Tibial nerve (tissue), 3 donors: Measurements from ENCODE around the gene LIN54.

Experiments
- CTCF ChIP-seq, 5 experiments: fragments of 200-600 bp in 3 of 5; fragments of 450-650 bp in 2 of 5; sonication (generic) in 3 of 5; IDR thresholded peaks; one replicate each; pipeline ENCODE4 v1.5.1; 2016 to 2019; ENCODE audit warnings: antibody characterized with exemption in 5 of 5, mild to moderate bottlenecking in 3 of 5, moderate library complexity in 2 of 5
- POLR2A ChIP-seq, 2 donors: fragments of 450-650 bp; IDR thresholded peaks; one replicate each; pipeline ENCODE4 v1.6.1; 2017; ENCODE audit warnings: antibody characterized with exemption in 2 of 2, mild to moderate bottlenecking in 2 of 2, moderate library complexity in 2 of 2

DNA sequence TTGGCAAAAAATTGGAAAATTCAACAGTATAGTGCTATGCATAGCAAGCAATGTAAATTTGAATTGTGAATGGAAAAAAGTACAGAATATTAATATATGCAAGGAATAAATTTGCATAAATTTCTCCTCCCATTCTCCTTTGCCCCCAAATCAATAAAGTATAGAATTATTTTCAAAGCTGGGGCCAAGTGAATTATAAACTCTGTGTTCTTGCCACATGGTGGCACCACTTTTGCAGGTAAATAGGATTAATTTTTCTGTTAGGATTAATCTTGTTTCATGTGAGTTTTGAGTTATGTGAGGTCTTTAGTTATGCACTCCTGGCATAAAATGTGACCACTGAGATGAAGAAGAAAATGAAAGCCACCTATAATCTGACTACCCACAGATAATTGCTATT lies 44.3 kb upstream of the LIN54 start:
- TF ChIP-seq CTCF (IDR thresholded peaks at IDR 0.05): peak in 1 of 5 experiments; percentile 13
- no peak for TF ChIP-seq POLR2A (IDR thresholded peaks at IDR 0.05)
